DMS 273 (cell line): Measurements from ENCODE around the gene MCOLN1.

Source experiments
- DNase-seq: peaks from one replicate; lab custom pipeline; 2025; ENCODE audit not compliant: unreplicated experiment; lab: John Stamatoyannopoulos, UW

Gene MCOLN1

GRCh38 chr19:7541828-7542443 is 19.5 kb downstream of the MCOLN1 start:
- DNase-seq, result no peak

GRCh38 chr19:7542556-7543348 is 20.3 kb downstream of the MCOLN1 start:
- no peak for DNase-seq

GRCh38 chr19:7544626-7545025 is 22.2 kb downstream of the MCOLN1 start:
- no peak for DNase-seq

- no peak for DNase-seq
Measured at GRCh38 chr19:7545300-7545699, 22.9 kb downstream of the MCOLN1 start.

GRCh38 chr19:7545904-7546303 is 23.5 kb downstream of the MCOLN1 start:
- DNase-seq, result no peak

GRCh38 chr19:7547159-7547558 is 24.7 kb downstream of the MCOLN1 start:
- DNase-seq, result no peak

- no peak for DNase-seq
Measured at GRCh38 chr19:7549429-7550148, 27.2 kb downstream of the MCOLN1 start.

- DNase-seq, result no peak
Measured at GRCh38 chr19:7550169-7550770, 27.8 kb downstream of the MCOLN1 start.

GRCh38 chr19:7550987-7551761 is 28.8 kb downstream of the MCOLN1 start:
- DNase-seq, result peak; percentile 52

- DNase-seq, result no peak
Measured at GRCh38 chr19:7552781-7553180, 30.4 kb downstream of the MCOLN1 start.

- DNase-seq, result no peak
Measured at GRCh38 chr19:7554565-7554964, 32.1 kb downstream of the MCOLN1 start.

- no peak for DNase-seq
Measured at GRCh38 chr19:7554990-7555864, 32.8 kb downstream of the MCOLN1 start.

GRCh38 chr19:7556696-7557315 is 34.4 kb downstream of the MCOLN1 start:
- DNase-seq, result no peak

- DNase-seq, result no peak
Measured at GRCh38 chr19:7558667-7559066, 36.2 kb downstream of the MCOLN1 start.

- no peak for DNase-seq
Measured at GRCh38 chr19:7559102-7559501, 36.7 kb downstream of the MCOLN1 start.

- no peak for DNase-seq
Measured at GRCh38 chr19:7560255-7560654, 37.8 kb downstream of the MCOLN1 start.

- DNase-seq, result no peak
Measured at GRCh38 chr19:7561325-7561724, 38.9 kb downstream of the MCOLN1 start.

GRCh38 chr19:7562646-7563393 is 40.4 kb downstream of the MCOLN1 start:
- DNase-seq, result no peak

GRCh38 chr19:7564866-7565265 is 42.4 kb downstream of the MCOLN1 start:
- no peak for DNase-seq
